Measurements from ENCODE around the gene PSMD6. TPM values are rescaled to one million over a fixed set of nuclear protein-coding genes. Genes with fewer than 3 reads are reported as not detected.

PSMD6 gene
- 83.0 and 87.2 TPM in 2 replicates for total RNA-seq (ENCODE audit: low replicate concordance)

GRCh38 chr3:64023187-64023860 is at the start of gene PSMD6:
PSMD6 (minus strand) TSS chr3:64023494; CDS start chr3:64023419, 75 bp downstream.

Other genes with a start within 250 kb of the PSMD6 start
- not detected in 2 replicates for gene C3orf49, start 204.2 kb downstream of the PSMD6 start, total RNA-seq (ENCODE audit: low replicate concordance)
- gene THOC7, start 159.7 kb downstream of the PSMD6 start, total RNA-seq (ENCODE audit: low replicate concordance), result 16.0 and 37.8 TPM in 2 replicates
- gene ATXN7, start 159.6 kb downstream of the PSMD6 start, total RNA-seq (ENCODE audit: low replicate concordance), result 6.3 and 8.3 TPM in 2 replicates
- gene SCAANT1, start 111.1 kb downstream of the PSMD6 start, total RNA-seq (ENCODE audit: low replicate concordance), result not detected in 2 replicates
- 17.1 and 30.4 TPM in 2 replicates for gene PRICKLE2, start 202.0 kb upstream of the PSMD6 start, total RNA-seq (ENCODE audit: low replicate concordance)

Measured in smooth muscle cell of the coronary artery (primary cell).